GM21717 (cell line): ENCODE results near the gene RHBDD2.
"Not testable (repeated sequence)": the region's sequence is repeated elsewhere in the genome, so short reads cannot be mapped to it uniquely, and the experiment has no call there.

ENCODE experiments used
- ATAC-seq: cut with Tn5 transposase; IDR thresholded peaks from one replicate; pipeline ENCODE4 v1.9.1; 2021; ENCODE audit warnings: mild to moderate bottlenecking, moderate library complexity; ENCODE audit not compliant: unreplicated experiment

Gene RHBDD2

DNA sequence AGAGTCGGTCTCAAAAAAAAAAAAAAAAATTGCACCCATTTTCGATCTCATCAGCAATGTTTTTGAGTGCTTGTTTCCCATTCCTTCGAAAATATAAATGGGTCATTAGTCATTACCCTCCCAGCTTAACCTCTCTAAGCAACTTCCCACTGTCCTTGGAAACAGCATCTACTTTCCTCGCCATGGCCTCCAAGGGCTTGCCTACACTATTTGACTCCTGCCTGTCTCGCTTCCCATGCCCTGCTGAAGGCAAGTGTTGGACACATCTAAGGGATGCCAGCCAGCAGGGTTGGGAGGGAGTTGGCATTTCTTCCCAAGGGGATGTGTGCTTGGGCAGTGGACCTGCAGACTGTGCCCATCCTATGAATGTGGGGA is 12.7 kb upstream of the RHBDD2 start:
- ATAC-seq: no peak

DNA sequence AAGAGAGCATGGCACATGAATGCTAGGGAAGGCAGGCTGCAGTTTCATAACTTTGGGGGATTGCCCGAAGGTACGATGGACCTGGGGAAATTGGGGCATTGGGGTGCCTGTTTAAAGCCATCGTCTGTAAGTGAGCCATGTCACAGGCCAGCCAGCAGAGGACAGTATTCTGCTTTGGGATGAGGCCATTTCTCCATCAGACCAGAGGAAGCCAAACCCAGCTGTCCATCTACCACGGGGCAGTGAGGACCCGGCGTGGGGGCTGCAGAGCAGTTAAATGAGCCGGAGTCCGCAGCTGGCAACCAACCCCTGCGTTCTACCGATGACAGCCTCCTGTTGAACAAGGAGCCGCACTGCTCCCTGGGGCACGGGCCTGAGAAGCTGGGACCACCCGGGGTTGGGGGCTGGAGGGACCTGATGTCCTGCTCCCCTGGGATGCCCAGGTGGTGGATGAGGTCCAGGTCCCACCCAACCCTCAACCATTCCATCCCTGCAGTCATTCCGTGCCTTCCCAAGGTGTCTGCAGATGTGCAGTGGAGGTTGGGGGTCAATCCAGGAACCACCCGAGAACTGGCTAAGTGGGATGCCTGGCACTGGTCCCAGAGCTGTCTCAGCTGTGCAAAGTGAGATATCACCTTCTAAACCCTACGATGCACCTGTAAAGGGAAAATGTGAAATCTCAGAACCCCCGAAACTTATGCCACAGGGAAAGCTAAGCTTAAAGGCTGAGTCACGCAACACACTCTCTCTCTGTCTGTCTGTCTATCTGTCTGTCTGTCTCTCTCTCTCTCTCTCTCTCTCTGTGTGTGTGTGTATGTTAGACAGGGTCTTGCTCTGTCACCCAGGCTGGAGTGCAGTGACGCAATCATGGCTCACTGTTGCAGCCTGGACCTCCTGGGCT is 12.1 kb upstream of the RHBDD2 start:
- ATAC-seq: no peak

DNA sequence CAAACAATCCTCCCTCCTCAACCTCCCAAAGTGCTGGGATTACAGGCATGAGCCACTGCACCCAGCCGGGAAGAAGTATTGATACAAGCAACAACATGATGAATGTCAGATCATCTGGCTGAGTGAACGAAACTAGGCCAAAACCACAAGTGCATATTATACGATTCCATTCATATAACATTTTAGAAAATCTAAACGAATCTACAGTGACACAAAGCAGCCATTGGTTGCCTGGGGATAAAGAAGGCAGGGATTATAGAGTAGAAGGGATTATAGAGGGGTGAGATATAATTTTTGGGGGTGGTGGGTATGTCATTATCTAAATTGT is 11.5 kb upstream of the RHBDD2 start:
- ATAC-seq: no peak

DNA sequence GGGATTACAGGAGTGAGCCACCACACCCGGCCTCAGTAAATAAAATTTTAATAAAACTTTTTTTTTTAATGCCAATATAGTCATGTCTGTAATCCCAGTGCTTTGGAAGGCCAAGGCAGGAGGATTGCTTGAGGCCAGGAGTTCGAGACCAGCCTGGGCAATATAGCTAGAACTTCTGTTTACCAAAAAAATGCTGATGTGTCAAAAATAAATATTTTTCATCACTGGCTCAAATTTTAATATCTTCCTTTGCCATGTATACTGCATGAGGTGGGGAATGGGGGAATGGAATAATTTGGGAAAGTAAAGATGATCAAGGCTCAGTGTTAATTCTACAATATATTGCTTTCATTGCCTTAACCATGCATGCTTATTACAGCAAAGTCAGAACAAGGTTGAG is 10.7 kb upstream of the RHBDD2 start:
- ATAC-seq: no peak

GRCh38 chr7:75869776-75870379 is 9.0 kb upstream of the RHBDD2 start:
- no peak for ATAC-seq

- ATAC-seq: no peak
Observed at GRCh38 chr7:75870557-75871161, 8.2 kb upstream of the RHBDD2 start.

DNA sequence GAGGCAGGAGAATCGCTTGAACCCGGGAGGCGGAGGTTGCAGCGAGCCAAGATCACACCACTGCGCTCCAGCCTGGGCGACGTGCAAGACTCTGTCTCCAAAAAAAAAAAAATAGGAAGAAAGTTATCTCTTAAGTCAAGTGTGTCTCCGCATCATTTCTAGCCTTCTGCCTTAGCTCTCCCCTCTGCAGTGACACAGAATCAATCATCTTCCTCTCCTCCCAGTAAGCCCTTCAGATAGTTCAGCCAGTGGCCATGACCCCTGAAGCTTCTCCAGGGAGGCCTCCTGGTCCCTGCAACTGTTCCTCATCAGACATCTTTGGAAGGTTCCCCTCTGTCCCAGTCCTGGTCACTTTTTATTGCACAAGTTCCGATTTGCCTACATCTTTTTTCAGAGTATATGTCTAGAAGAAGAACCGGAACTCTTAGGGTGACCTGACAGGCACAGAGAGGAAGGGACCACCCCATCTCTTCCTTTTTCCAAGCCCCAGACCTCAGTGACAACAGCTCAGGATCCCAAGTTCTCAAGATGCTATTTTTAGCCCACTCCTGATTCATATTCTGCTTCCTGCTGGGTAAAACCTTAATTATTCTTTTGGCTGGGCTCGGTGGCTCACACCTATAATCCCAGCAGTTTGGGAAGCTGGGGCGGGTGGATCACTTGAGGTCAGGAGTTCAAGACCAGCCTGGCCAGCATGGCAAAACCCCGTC is 6.6 kb upstream of the RHBDD2 start:
- ATAC-seq: no peak

DNA sequence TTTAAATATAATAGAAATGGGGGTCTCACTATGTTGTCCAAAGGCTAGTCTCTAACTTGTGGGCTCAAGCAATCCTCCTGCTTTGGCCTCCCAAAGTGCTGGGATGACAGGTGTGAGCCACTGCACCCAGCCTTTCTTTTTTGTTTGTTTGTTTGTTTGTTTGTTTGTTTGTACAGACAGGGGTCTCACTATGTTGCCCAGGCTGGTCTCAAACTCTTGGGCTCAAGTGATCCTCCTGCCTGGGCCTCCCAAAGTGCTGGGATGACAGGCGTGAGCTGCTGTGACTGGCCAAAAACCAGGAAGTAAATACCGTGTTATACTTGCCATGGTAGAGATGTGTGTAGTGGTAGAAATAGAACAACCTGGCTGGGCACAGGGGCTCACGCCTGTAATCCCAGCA is 4.7 kb upstream of the RHBDD2 start:
- ATAC-seq: not testable (repeated sequence)

DNA sequence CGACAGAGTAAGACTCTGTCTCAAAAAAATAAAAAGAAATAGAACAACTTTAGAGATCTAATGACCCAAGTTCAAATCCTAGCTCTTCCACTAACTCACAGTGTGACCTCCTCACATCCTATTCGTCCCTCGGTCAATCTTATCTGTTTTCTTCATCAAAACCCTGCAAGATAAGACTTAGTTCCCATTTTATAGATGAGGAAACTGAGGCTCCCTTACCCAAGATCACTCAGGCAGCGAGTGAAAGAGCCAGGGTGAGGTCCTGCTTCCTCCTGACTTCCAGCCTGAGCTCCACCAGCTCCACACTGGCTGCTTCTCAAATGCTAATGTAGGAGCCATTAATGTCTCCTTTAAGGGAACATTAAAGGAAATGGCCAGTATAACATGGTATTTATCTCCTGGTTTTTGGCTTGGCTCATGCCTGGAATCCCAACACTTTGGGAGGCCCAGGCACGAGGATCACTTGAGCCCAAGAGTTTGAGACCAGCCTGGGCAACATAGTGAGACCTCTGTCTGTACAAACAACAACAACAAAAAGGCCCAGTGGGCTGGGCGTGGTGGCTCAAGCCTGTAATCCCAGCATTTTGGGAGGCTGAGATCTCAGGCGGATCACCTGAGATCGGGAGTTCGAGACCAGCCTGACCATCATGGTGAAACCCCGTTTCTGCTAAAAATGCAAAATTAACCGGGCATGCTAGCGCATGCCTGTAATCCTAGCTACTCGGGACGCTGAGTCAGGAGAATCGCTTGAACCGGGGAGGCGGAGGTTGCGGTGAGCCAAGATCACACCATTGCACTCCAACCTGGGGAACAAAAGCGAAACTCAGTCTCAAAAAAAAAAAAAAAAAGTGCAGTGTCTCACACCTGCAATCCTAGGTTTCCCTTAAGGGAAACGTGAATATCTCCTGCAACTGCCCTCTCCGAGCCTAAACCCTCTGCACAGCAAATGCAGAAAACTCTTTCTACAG is 3.4 kb upstream of the RHBDD2 start:
- no peak for ATAC-seq

- ATAC-seq: no peak
Observed at GRCh38 chr7:75876126-75876881, 2.5 kb upstream of the RHBDD2 start.

GRCh38 chr7:75878312-75878768 is 494 bp upstream of the RHBDD2 start:
- peak; percentile 30 for ATAC-seq

- no peak for ATAC-seq
Observed at GRCh38 chr7:75879771-75880184, 944 bp downstream of the RHBDD2 start.

GRCh38 chr7:75880242-75880641 is 1.4 kb downstream of the RHBDD2 start:
- ATAC-seq: no peak

GRCh38 chr7:75881436-75882095 is 2.7 kb downstream of the RHBDD2 start:
- ATAC-seq: no peak

- not testable (repeated sequence) for ATAC-seq
Observed at GRCh38 chr7:75883265-75883824, 4.5 kb downstream of the RHBDD2 start.

DNA sequence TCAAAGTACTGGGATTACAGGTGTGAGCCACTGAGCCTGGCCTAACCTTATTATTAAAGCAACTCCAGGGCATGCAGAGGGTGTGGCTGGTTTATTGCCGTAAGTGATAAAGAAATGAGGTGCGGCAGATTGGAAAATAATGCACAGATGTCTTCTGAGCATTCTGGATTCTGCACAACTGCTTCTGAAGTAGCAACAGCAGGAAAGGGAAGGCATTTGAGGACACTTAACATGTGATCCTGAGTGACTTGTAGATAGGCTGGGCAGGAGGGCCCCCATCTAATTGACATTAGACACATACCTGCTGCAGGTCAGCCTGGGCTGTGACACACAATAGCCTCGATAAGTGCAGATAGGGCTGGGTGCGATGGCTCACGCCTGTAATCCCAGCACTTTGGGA is 5.6 kb downstream of the RHBDD2 start:
- no peak for ATAC-seq

GRCh38 chr7:75885036-75885435 is 6.2 kb downstream of the RHBDD2 start:
- ATAC-seq: no peak

GRCh38 chr7:75887669-75888369 is 9.0 kb downstream of the RHBDD2 start:
- ATAC-seq: no peak
